KG1 (cell line): ENCODE results near the gene MYLIP.

Experiments used
- DNase-seq: peaks from one replicate; lab custom pipeline; 2025; lab: John Stamatoyannopoulos, UW

Gene MYLIP

GRCh38 chr6:16128759-16129622, at the start of gene MYLIP:
MYLIP (plus strand) TSS chr6:16129086; CDS start chr6:16129323, 237 bp downstream.
- peak; percentile 79 for DNase-seq

GRCh38 chr6:16079354-16079753, 49.5 kb upstream of the MYLIP start:
- DNase-seq, result no peak

GRCh38 chr6:16080204-16080603, 48.7 kb upstream of the MYLIP start:
- no peak for DNase-seq

- DNase-seq, result no peak
Measured at GRCh38 chr6:16081326-16081725, 47.6 kb upstream of the MYLIP start.

GRCh38 chr6:16082361-16082760, 46.5 kb upstream of the MYLIP start:
- no peak for DNase-seq

- DNase-seq, result no peak
Measured at GRCh38 chr6:16086965-16087364, 41.9 kb upstream of the MYLIP start.

- DNase-seq, result no peak
Measured at GRCh38 chr6:16087386-16087785, 41.5 kb upstream of the MYLIP start.

GRCh38 chr6:16088409-16088808, 40.5 kb upstream of the MYLIP start:
- DNase-seq, result no peak

- no peak for DNase-seq
Measured at GRCh38 chr6:16089232-16090062, 39.4 kb upstream of the MYLIP start.

- no peak for DNase-seq
Measured at GRCh38 chr6:16090452-16090851, 38.4 kb upstream of the MYLIP start.

GRCh38 chr6:16090920-16091319, 38.0 kb upstream of the MYLIP start:
- no peak for DNase-seq

- peak; percentile 30 for DNase-seq
Measured at GRCh38 chr6:16092140-16092539, 36.7 kb upstream of the MYLIP start.

GRCh38 chr6:16092990-16093389, 35.9 kb upstream of the MYLIP start:
- DNase-seq, result peak; percentile 26

- no peak for DNase-seq
Measured at GRCh38 chr6:16095180-16095579, 33.7 kb upstream of the MYLIP start.

GRCh38 chr6:16097382-16098171, 31.3 kb upstream of the MYLIP start:
- no peak for DNase-seq

GRCh38 chr6:16098211-16098610, 30.7 kb upstream of the MYLIP start:
- DNase-seq, result no peak

- DNase-seq, result no peak
Measured at GRCh38 chr6:16102208-16102607, 26.7 kb upstream of the MYLIP start.

- no peak for DNase-seq
Measured at GRCh38 chr6:16103722-16104121, 25.2 kb upstream of the MYLIP start.

GRCh38 chr6:16104624-16105433, 24.1 kb upstream of the MYLIP start:
- DNase-seq, result no peak

- no peak for DNase-seq
Measured at GRCh38 chr6:16105854-16106253, 23.0 kb upstream of the MYLIP start.
